ENCODE measurements around the gene THRB.

THRB gene

GRCh38 chr3:24300949-24301348 is 193.7 kb downstream of the THRB start:
- DNase-seq: no peak

DNA sequence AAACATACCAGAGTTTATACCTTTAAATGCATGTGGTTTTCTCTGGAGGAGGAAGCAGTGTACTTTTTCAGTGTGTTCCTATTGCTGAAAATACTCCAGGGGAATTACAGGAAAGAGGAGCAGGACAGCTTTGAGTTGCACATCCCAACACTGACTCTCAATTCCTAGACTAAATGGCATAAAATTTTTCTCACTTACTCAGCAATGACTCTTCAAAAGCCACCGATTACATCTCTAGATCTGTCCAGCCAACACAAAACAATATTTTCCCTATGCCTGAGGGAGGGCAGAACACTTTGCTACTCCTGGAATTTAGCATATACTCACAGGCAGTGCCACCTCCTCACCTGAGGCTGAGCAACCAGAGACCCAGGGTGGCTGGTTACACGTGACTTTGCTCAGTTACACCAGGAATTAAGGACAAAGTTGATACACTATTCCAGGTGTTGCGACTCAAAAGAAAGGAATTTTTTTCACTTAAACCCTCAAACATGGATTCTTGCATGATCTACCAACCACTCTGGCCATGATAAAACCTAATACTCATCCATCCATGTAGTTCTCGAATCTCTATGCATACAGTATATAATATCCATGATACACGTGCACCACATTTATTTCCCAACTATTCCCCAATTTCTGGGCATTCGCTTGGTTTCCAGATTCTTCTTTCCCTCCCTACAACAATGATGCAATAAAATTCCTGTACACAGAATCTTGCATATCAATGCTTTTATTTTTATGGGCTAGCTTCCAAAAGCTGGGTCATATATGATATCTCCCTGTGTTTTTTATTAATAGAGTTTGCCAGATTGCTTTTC is 194.6 kb downstream of the THRB start:
- DNase-seq: no peak

- DNase-seq: no peak
Measured at GRCh38 chr3:24299246-24299805, 195.3 kb downstream of the THRB start.

DNA sequence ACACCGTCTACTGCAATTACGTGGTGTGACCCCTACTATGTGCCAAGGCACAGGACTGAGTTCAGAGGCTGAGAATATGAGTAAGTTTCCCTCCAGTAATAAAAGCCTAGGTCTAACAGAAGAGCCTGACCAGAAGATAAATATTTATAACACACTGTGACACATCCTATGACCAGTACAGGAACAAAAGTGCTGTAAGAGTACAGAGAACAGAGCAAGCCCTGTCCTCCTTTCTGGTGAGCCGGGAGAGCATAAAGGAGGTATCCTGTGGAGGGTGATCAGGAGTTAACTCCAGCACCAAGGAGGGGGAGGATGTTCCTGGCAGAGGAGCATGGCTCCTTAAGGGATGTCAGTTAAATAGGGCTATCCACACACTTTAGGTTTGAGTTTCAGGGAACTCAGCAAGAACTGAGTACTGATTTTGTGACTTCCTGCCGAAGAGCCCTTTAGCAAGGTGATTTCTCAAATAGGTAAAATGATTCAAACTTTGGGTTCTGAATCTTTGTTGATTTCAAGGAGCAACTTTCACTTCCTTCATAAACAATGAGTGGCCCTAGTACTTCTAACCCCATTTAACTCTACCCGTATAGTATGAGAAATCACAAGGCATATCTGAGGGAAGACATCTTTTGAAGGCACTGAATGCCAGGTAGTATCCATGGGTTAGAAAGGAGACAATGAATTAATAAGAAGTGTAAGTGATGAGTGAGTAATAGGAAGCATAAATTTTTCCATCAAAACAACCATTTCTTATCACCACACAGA is 198.0 kb downstream of the THRB start:
- no peak for DNase-seq

DNA sequence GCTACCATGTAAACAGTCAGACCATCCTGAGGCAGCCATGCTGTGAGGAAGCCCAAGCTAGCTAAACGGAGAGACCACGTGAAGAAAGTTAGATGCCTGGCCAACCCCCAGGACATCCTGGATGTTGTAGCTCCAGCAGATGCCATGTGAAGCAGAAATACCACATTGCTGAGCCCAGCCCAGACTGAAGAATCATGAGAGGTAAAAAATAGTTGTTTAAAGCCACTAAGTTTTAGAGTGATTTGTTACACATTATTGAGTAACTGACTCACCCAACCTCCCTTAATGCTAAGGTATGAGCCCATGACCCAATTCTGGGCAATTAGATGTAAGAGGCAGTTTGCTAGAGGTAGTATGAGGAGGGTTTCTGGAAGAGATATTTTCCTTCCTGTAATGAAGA is 200.5 kb downstream of the THRB start:
- no peak for DNase-seq

DNA sequence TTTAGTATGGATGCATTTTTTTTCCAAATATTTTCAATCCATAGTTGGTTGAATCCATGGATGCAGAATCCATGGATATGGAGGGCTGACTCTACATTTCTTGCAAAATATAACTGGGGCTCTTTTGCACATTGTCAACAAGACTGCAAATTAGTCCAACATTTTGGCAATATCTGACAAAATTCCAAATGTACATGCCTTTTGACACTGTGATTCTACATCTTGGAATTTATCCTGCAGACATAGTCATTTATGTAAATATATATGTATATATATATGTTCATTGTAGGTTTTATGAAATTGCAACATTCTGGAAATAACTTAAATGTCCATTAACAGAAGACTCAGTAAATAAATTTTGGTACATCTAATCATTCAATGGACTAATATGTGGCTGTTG is 203.0 kb downstream of the THRB start:
- no peak for DNase-seq

DNA sequence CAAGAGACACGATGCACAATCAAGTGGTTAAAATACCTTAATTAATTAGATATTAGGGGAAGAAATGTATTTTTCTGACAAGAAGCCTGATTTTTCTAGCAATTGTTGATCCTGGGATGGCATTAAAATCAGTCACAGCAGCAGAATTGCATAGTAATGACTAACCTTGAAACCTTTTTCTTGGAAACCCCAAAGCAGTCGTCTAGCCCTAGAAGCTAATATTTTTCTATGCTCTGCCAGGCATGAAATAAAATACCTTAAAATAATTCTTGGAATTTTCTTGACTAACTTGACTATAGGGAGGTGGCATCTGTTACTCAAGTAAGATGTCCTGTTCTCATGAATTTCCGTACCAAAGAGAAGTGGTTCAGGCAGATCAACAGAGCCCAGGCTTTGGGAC is 204.1 kb downstream of the THRB start:
- no peak for DNase-seq

DNA sequence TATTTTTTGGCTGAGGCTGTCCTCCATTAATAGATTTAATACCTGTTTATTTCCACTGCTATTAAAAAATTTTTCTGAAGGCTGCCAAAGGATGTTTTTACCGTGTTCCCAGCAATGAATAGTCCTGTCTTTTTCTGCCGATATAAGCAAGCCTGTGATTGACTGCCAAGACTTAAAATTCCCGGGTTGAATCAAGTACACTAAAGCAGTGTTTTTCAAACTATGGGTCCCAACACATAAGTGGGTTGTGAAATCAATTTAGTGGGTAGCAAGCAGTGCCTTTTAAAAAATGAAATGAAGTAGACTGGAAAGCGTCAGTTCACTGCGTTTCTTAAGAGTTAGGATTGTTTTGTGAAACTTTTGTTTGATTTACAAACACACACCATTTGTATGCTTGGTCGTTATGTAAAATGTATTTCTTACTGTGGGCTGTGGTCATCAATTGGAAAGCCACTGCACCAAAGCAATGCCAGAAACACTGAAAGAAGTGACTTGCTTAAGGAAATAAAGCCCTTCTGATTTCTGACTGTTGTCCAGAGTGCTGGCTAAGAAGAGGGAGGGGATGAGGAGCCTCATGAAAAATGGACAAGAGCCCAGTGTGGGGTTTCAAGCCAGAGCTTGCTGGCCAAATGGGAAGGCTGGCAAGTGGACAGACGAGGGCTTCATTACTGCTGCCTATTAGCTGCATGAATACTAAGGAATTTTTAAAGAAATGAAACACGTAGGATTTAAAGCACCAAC is 206.0 kb downstream of the THRB start:
- no peak for DNase-seq

DNA sequence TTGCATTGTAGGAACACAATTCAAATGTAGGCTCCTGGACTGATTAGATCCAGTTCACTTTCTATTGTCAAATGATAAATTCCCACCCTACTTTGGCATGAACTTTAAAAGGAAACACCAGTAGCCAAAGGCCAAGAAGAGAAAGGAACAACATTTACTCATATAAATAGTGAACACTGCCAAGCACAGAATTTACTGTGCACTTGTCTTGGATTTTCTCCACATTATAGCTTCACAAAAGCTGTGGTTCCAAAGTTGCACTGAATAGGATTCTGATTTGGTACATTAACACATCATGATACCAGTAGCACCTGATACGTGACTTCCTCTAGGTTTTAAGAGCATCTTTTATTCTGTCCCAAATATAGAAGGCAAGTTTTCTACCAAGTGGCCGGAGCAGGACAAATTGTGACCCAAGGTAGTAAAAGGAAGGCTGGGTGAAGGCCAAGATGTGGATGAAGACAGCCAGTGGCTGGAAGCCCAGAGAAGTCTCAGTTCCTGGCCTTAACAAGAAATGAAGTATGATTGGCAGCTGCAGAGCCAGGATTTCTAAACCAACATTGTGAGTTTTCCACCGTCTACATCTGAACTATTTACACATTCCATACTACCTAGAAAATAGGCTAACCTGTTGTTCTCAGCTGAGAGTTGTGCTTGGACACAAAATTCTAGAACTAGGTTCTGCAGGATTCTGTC is 206.7 kb downstream of the THRB start:
- no peak for DNase-seq

DNA sequence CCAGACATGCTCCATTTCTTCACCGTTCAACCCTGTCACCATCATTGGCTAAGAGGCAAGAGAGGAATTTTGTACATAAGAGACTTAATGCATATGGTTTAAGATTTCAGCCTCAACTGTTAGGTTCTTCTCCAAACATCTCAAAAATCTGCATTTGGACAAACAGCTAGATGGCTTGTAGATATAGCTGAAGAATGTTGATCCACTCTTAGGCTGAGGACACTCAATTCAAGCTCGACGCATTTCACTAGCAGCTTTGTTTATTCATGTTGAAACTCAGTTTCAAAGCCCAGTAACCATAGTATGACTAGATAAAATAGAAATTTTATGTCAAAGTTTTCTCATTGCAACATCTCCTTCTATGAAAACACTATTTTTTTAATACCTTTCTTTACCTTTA is 208.2 kb downstream of the THRB start:
- DNase-seq: no peak

- DNase-seq: no peak
Measured at GRCh38 chr3:24278543-24278942, 216.1 kb downstream of the THRB start.

GRCh38 chr3:24273491-24273890 is 221.2 kb downstream of the THRB start:
- DNase-seq: no peak

DNA sequence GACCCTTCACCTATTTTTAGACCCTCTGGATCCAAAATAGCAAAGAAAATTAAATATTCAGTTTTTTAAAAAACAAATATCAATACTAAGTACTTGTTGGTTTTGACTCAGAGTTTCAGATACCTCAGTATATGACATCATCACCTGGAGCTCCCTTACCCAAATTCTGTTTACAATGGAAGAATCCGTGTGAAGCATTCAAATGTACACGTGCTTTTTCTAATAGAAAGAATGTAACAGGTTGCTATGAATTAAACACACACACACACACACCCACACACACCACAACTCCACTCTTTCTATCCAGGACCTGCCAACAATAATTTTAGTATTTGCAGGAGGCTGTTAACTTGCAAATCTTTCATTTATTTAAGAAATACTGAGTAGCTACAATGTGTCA is 221.8 kb downstream of the THRB start:
- DNase-seq: no peak

- DNase-seq: no peak
Measured at GRCh38 chr3:24272408-24272807, 222.2 kb downstream of the THRB start.

DNA sequence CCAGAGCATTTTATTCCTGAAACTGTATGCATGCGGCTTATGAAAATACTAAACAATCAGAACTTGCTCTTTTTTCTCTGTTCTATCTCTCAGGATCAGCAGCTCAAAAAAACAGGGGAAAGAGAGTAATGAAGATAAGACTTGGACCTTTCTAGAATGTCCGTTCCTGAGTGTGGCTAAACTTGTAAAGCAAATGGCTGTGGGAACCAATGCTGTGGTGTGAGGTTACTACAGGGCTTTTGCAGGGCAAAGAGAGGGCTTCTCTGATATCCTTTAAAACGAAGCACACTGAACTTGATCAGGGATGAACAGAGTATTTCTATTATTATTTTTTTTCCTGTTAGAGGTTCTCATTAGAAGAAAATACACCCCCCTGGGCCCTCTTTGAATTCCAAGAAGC is 223.4 kb downstream of the THRB start:
- no peak for DNase-seq

GRCh38 chr3:24270744-24271143 is 223.9 kb downstream of the THRB start:
- DNase-seq: no peak

DNA sequence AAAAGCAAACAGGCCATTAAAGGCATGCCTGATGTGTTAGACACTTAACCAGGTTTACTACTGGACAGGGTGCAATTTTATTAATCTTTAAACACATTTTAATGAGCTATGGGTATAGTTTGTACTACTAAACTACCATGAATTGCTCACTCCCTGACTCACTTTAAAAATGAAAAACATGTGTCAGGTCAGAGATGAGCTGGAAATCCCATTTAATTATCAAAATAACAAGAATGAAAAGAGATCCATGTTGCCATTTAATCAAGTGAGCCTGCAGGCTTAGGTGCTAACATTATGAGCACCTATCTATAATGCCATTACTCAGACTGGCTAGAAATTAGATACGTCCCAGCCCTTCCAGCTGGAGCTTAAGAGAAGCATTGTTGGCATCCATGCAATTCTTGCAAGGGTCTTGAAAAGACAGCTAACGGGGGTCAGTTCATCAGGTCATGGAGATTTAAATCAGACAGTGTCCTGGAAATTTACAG is 224.4 kb downstream of the THRB start:
- DNase-seq: no peak

- peak; percentile 9 for DNase-seq
Measured at GRCh38 chr3:24264748-24265158, 229.9 kb downstream of the THRB start.

DNA sequence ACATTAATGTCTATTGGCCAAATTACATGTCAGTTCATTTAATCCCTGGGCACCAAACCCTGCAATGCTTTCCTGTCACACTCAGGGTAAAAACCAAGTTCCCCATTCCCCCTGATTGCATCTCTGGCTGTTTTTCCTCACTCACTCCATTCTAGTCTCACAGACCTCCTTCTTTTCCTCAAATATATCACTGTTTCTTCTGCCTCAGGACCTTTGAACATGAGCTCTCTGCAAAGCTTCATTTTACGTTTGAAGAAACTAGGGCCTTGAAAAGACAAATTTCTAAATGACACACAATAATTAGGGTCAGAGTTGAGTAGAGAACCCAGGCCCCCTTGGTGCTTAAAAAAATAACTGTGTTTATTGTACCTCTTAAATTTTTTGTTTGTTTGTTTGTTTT is 230.6 kb downstream of the THRB start:
- no peak for DNase-seq

DNA sequence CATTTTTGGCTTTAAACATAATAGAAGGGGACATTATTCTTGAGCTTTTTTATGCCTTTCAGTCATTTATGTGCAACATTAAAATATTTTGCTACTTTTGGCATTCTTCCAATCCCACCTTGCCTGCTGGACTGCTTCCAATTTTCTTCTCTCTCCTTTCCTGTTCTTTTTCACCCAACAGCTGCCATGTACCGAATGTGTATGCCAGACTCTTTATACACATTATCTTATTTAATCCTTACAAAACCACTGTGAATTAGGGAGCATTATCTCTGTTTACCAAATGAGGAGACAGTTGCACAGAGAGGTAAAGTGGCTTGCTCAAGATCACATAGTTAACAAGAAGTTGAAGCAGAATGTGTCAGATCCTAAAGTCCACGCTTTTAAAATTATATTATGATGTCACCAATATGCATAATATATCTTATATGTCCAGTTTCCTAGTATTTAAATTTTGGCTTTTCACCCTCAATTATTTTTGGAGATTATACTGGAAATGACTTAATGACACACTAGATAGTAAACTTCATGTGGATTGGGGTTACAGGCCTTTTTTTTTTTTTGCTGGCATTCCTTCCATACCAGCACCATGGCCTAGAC is 231.5 kb downstream of the THRB start:
- no peak for DNase-seq

GRCh38 chr3:24261521-24261920 is 233.1 kb downstream of the THRB start:
- no peak for DNase-seq

DNA sequence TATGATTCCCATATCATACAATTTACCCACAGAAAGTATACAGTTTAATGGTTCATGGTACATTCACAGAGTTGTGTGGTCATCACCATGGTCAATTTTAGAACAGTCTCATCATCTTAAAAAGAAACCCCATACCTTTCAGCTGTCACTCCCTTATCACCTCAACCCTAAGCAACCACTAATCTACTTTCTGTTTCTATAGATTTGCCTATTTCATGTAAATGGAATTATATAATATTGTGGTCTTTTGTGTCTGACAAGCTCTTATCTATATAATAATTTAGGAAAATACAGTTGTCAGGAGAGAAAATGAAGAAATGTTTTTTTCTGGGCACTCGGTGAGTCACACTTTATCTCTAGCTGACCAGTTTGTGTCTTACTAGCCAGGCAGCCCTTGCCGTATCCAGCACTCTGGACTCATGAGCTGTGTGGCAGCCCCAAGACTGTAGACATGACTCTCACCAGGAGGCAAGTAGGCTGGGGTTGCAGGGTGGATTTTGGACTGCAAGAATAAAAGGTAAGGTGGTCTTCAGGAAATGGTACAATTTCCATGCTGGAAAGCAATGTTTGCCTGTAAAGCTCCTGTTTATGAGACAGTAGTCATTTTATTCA is 234.6 kb downstream of the THRB start:
- DNase-seq: no peak

Measured in activated CD4-positive, alpha-beta T cell treated with anti-CD3 and anti-CD28 coated beads for 48 hours (primary cell).